Brain microvascular endothelial cell (primary cell): Measurements from ENCODE around the gene ARHGAP25.

ENCODE experiments used
- DNase-seq: peaks from one replicate; pipeline ENCODE4 v3.0.0-alpha.2; 2020
- H3K27ac ChIP-seq: fragments of 250-450 bp; sonication (Bioruptor Pico); 2 replicates; pipeline ENCODE4 v1.5.1; 2020; ENCODE audit warnings: mild to moderate bottlenecking, moderate library complexity
- H3K27me3 ChIP-seq: fragments of 250-450 bp; sonication (Bioruptor Pico); replicated peaks from 2 replicates; pipeline ENCODE4 v1.5.1; 2020; ENCODE audit warnings: mild to moderate bottlenecking
- H3K36me3 ChIP-seq: fragments of 250-450 bp; sonication (Bioruptor Pico); replicated peaks from 2 replicates; pipeline ENCODE4 v1.5.1; 2020; ENCODE audit warnings: mild to moderate bottlenecking
- H3K4me3 ChIP-seq: 2 replicates; pipeline ENCODE4 v1.5.1; 2011; ENCODE audit warnings: low read depth, mild to moderate bottlenecking, control low read depth, low read length, moderate library complexity
- CTCF ChIP-seq: IDR thresholded peaks from 2 replicates; pipeline ENCODE4 v1.5.1; 2011; ENCODE audit warnings: low read depth, mild to moderate bottlenecking, moderate library complexity, low read length, control low read depth, inconsistent platforms; ENCODE audit errors: missing control alignments
- in situ Hi-C: cut with HindIII; loops from 2 replicates; pipeline ENCODE4 v1.10.0; 2017; ENCODE audit warnings: low sequenced_read_pairs, low pct_ligation_motif_present

Gene ARHGAP25

GRCh38 chr2:68789603-68790002 lies 55.0 kb downstream of the ARHGAP25 start:
- Histone ChIP-seq H3K4me3 (no peak overlapping the region), H3K27ac (no peak overlapping the region), H3K36me3 (no peaks in the 10 kb centered on the region), H3K27me3 (no peaks in the 10 kb centered on the region)
- TF ChIP-seq CTCF: no peak
- in situ Hi-C loops: no loop called here
- no peak for DNase-seq

- Histone ChIP-seq H3K27ac (no peak overlapping the region), H3K4me3 (no peak overlapping the region), H3K27me3 (no peaks in the 10 kb centered on the region), H3K36me3 (no peaks in the 10 kb centered on the region)
- no peak for DNase-seq
- TF ChIP-seq CTCF: no peak
- in situ Hi-C loops: no loop called here
Observed at GRCh38 chr2:68790600-68790999, 56.0 kb downstream of the ARHGAP25 start.

- no peak for TF ChIP-seq CTCF
- no peaks in the 10 kb centered on the region for H3K27me3 ChIP-seq
- no peak for DNase-seq
- no peak overlapping the region for H3K27ac ChIP-seq
- no peaks in the 10 kb centered on the region for H3K36me3 ChIP-seq
- in situ Hi-C loops: no loop called here
- H3K4me3 ChIP-seq: no peak overlapping the region
Observed at GRCh38 chr2:68791914-68792313, 57.3 kb downstream of the ARHGAP25 start.

- in situ Hi-C loops: no loop called here
- Histone ChIP-seq H3K36me3 (no peaks in the 10 kb centered on the region), H3K27ac (no peak overlapping the region), H3K27me3 (no peaks in the 10 kb centered on the region), H3K4me3 (no peak overlapping the region)
- no peak for TF ChIP-seq CTCF
- no peak for DNase-seq
Observed at GRCh38 chr2:68792751-68793150, 58.1 kb downstream of the ARHGAP25 start.

- no peak for DNase-seq
- no peak overlapping the region for H3K4me3 ChIP-seq
- H3K27me3 ChIP-seq: no peaks in the 10 kb centered on the region
- no peak overlapping the region for H3K27ac ChIP-seq
- no peak for TF ChIP-seq CTCF
- no peaks in the 10 kb centered on the region for H3K36me3 ChIP-seq
- in situ Hi-C loops: no loop called here
Observed at GRCh38 chr2:68796295-68796905, 61.8 kb downstream of the ARHGAP25 start.

- DNase-seq: no peak
- no peak overlapping the region for H3K4me3 ChIP-seq
- TF ChIP-seq CTCF: no peak
- H3K36me3 ChIP-seq: no peaks in the 10 kb centered on the region
- H3K27ac ChIP-seq: no peak overlapping the region
- H3K27me3 ChIP-seq: no peaks in the 10 kb centered on the region
- in situ Hi-C loops: no loop called here
Observed at GRCh38 chr2:68798569-68798968, 64.0 kb downstream of the ARHGAP25 start.
